A549 (cell line): ENCODE data around the gene MNX1.

Source experiments
- CEBPB ChIP-seq, 2 experiments: fragments of >200 bp in 1 of 2; sonication (Bioruptor Twin) in 1 of 2; formaldehyde crosslinking in 1 of 2; IDR thresholded peaks; 2 replicates each; pipeline ENCODE4 v1.6.1; 2012 to 2016
- CTCF ChIP-seq: fragments of >200 bp; sonication (Bioruptor Twin); formaldehyde crosslinking; IDR thresholded peaks from 3 replicates; pipeline ENCODE4 v1.5.1; 2016
- E2F6 ChIP-seq: IDR thresholded peaks from 2 replicates; pipeline ENCODE4 v1.6.1; 2012; ENCODE audit warnings: low read depth, borderline replicate concordance
- HOXB13 ChIP-seq: fragments of 250-450 bp; sonication (Bioruptor Pico); IDR thresholded peaks from 2 replicates; pipeline ENCODE4 v1.5.0; 2020; ENCODE audit warnings: low read depth, mild to moderate bottlenecking, moderate library complexity
- JUN ChIP-seq, 2 experiments: fragments of >200 bp; sonication (Bioruptor Twin); formaldehyde crosslinking; IDR thresholded peaks; 2 replicates in 1 of 2; 3 replicates in 1 of 2; pipeline ENCODE4 v1.6.1; 2016 to 2017
- PBX3 ChIP-seq: IDR thresholded peaks from 2 replicates; pipeline ENCODE4 v1.6.1; 2012
- POLR2A ChIP-seq: IDR thresholded peaks from 2 replicates; pipeline ENCODE4 v1.6.1; 2012; ENCODE audit warnings: mild to moderate bottlenecking, low read length
- REST ChIP-seq: fragments of 200-600 bp; sonication (generic); IDR thresholded peaks from 2 replicates; pipeline ENCODE4 v1.6.1; 2016; ENCODE audit warnings: antibody characterized with exemption, mild to moderate bottlenecking, moderate library complexity
- USF2 ChIP-seq: fragments of 450-650 bp; IDR thresholded peaks from 2 replicates; pipeline ENCODE4 v1.6.1; 2014; ENCODE audit warnings: antibody characterized with exemption

GRCh38 chr7:157003756-157004520, 6.5 kb downstream of the MNX1 start:
- TF ChIP-seq CTCF: no peak
- TF ChIP-seq E2F6: no peak
- no peak for TF ChIP-seq JUN (IDR thresholded peaks at IDR 0.05)
- TF ChIP-seq POLR2A: no peak
- TF ChIP-seq REST: no peak
- TF ChIP-seq HOXB13 (CRISPR knock-in tag): no peak
- no peak for TF ChIP-seq USF2
- no peak for TF ChIP-seq CEBPB (IDR thresholded peaks at IDR 0.05)
- TF ChIP-seq PBX3: no peak
